Inferior parietal cortex (tissue), 1 donor: ENCODE results near the gene AQP1.

Source experiments
- DNase-seq: peaks from one replicate; pipeline ENCODE4 v3.0.0-alpha.2; 2016; ENCODE audit errors: extremely low spot score

AQP1 gene

GRCh38 chr7:30906515-30907240 is 5.0 kb upstream of the AQP1 start:
- no peak for DNase-seq

- DNase-seq: no peak
Observed at GRCh38 chr7:30907527-30908267, 4.0 kb upstream of the AQP1 start.

- no peak for DNase-seq
Observed at GRCh38 chr7:30908681-30909080, 3.0 kb upstream of the AQP1 start.

GRCh38 chr7:30909431-30909830 is 2.2 kb upstream of the AQP1 start:
- DNase-seq: no peak

GRCh38 chr7:30910411-30911073 is 1.1 kb upstream of the AQP1 start:
- DNase-seq: no peak

GRCh38 chr7:30911133-30911532 is 520 bp upstream of the AQP1 start:
- no peak for DNase-seq

GRCh38 chr7:30912021-30912730 is 523 bp downstream of the AQP1 start:
- DNase-seq: no peak

- DNase-seq: no peak
Observed at GRCh38 chr7:30912731-30912985, 1.0 kb downstream of the AQP1 start.

- no peak for DNase-seq
Observed at GRCh38 chr7:30912986-30913811, 1.5 kb downstream of the AQP1 start.

GRCh38 chr7:30913821-30914515 is 2.3 kb downstream of the AQP1 start:
- DNase-seq: no peak

GRCh38 chr7:30914596-30914995 is 2.9 kb downstream of the AQP1 start:
- no peak for DNase-seq

GRCh38 chr7:30915005-30915601 is 3.5 kb downstream of the AQP1 start:
- DNase-seq: no peak

- no peak for DNase-seq
Observed at GRCh38 chr7:30915751-30916150, 4.1 kb downstream of the AQP1 start.

GRCh38 chr7:30916255-30916654 is 4.6 kb downstream of the AQP1 start:
- no peak for DNase-seq

- no peak for DNase-seq
Observed at GRCh38 chr7:30916767-30917166, 5.1 kb downstream of the AQP1 start.

- no peak for DNase-seq
Observed at GRCh38 chr7:30917216-30917893, 5.7 kb downstream of the AQP1 start.

GRCh38 chr7:30918676-30919075 is 7.0 kb downstream of the AQP1 start:
- DNase-seq: no peak

GRCh38 chr7:30920021-30920583 is 8.4 kb downstream of the AQP1 start:
- no peak for DNase-seq
